OCI-LY3 (cell line): ENCODE results near the gene NUDT21.

Experiments used
- EZH2phosphoT487 ChIP-seq: fragments of 200-600 bp; shearing (Covaris generic); IDR thresholded peaks from 2 replicates; pipeline ENCODE4 v1.6.1; 2018; ENCODE audit warnings: antibody characterized with exemption, mixed run types, low read depth
- TF ChIP-seq, protein P1 (sequence below): fragments of 200-600, 300-600 bp; sonication (generic); IDR thresholded peaks from 2 replicates; pipeline ENCODE4 v1.5.1; 2014; ENCODE audit warnings: antibody characterized with exemption, low read length, low read depth

DNA sequence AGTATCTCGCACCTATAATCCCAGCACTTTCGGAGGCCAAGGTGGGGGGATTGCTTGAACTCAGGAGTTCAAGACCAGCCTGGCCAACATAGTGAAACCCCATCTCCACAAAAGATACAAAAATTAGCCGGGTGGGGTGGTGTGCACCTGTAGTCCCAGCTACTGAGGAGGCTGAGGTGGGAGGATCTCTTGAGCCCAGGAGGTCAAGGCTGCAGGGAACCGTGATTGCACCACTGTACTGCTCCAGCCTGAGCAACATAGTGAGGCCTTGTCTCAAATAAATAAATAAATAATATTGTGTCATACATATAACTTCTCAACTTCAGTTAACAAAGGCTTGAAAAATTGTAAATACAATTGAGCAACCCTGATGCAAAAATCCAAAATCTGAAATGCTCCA is 34.0 kb downstream of the NUDT21 start:
- TF ChIP-seq, protein P1, sequence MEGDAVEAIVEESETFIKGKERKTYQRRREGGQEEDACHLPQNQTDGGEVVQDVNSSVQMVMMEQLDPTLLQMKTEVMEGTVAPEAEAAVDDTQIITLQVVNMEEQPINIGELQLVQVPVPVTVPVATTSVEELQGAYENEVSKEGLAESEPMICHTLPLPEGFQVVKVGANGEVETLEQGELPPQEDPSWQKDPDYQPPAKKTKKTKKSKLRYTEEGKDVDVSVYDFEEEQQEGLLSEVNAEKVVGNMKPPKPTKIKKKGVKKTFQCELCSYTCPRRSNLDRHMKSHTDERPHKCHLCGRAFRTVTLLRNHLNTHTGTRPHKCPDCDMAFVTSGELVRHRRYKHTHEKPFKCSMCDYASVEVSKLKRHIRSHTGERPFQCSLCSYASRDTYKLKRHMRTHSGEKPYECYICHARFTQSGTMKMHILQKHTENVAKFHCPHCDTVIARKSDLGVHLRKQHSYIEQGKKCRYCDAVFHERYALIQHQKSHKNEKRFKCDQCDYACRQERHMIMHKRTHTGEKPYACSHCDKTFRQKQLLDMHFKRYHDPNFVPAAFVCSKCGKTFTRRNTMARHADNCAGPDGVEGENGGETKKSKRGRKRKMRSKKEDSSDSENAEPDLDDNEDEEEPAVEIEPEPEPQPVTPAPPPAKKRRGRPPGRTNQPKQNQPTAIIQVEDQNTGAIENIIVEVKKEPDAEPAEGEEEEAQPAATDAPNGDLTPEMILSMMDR = no peak
- no peak for TF ChIP-seq EZH2phosphoT487
